SK-N-SH (cell line): ENCODE results near the gene RGMA.
"Not testable (repeated sequence)": the region's sequence is repeated elsewhere in the genome, so short reads cannot be mapped to it uniquely, and the experiment has no call there.

ENCODE experiments used
- CHD2 ChIP-seq: fragments of 150-350 bp; IDR thresholded peaks from 2 replicates; pipeline ENCODE4 v1.6.1; 2018; ENCODE audit warnings: low read length; ENCODE audit not compliant: partially characterized antibody
- CTCF ChIP-seq: fragments of 200-600 bp; sonication (generic); IDR thresholded peaks from 2 replicates; pipeline ENCODE4 v1.6.1; 2017; ENCODE audit warnings: antibody characterized with exemption, mild to moderate bottlenecking, moderate library complexity
- EP300 ChIP-seq, 2 experiments: IDR thresholded peaks; 2 replicates each; pipeline versions ENCODE4 v1.4.0 to v1.6.1; 2012; ENCODE audit warnings: borderline replicate concordance in 1 of 2, low read depth in 1 of 2, low read length in 1 of 2
- EZH2phosphoT487 ChIP-seq: fragments of 200-600 bp; sonication (generic); IDR thresholded peaks from 2 replicates; pipeline ENCODE4 v1.6.1; 2017; ENCODE audit warnings: low read depth, mixed run types, mild to moderate bottlenecking, antibody characterized with exemption, moderate library complexity, borderline replicate concordance
- FOXM1 ChIP-seq: IDR thresholded peaks from 2 replicates; pipeline ENCODE4 v1.4.0; 2012; ENCODE audit warnings: low read depth, mild to moderate bottlenecking
- JUND ChIP-seq: IDR thresholded peaks from 2 replicates; pipeline ENCODE4 v1.4.0; 2012
- MXI1 ChIP-seq: IDR thresholded peaks from 2 replicates; pipeline ENCODE4 v1.6.1; 2012; ENCODE audit warnings: mild to moderate bottlenecking, low read depth, low read length, improper control_type of control experiment
- POLR2AphosphoS5 ChIP-seq: IDR thresholded peaks from 2 replicates; pipeline ENCODE4 v1.6.1; 2012; ENCODE audit warnings: low read depth, low read length
- RAD21 ChIP-seq: IDR thresholded peaks from 2 replicates; pipeline ENCODE4 v1.6.1; 2012; ENCODE audit warnings: mild to moderate bottlenecking, low read length
- RFX5 ChIP-seq: IDR thresholded peaks from 2 replicates; pipeline ENCODE4 v1.6.1; 2012; ENCODE audit warnings: mild to moderate bottlenecking, improper control_type of control experiment, low read length
- TAF1 ChIP-seq: IDR thresholded peaks from 2 replicates; pipeline ENCODE4 v1.6.1; 2012; ENCODE audit warnings: low read depth, mild to moderate bottlenecking, low read length, moderate library complexity, borderline replicate concordance
- TCF12 ChIP-seq: IDR thresholded peaks from 2 replicates; pipeline ENCODE4 v1.4.0; 2012
- USF1 ChIP-seq: IDR thresholded peaks from 2 replicates; pipeline ENCODE4 v1.4.0; 2012; ENCODE audit warnings: low read depth, borderline replicate concordance
- TF ChIP-seq, protein P1 (sequence below): fragments of 150-350 bp; IDR thresholded peaks from 2 replicates; pipeline ENCODE4 v1.6.1; 2017; ENCODE audit warnings: antibody characterized with exemption, low read length, low read depth, borderline replicate concordance

GRCh38 chr15:93032515-93033206, 56.4 kb downstream of the RGMA start:
- TF ChIP-seq, protein P1, sequence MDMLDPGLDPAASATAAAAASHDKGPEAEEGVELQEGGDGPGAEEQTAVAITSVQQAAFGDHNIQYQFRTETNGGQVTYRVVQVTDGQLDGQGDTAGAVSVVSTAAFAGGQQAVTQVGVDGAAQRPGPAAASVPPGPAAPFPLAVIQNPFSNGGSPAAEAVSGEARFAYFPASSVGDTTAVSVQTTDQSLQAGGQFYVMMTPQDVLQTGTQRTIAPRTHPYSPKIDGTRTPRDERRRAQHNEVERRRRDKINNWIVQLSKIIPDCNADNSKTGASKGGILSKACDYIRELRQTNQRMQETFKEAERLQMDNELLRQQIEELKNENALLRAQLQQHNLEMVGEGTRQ, result not testable (repeated sequence)
- not testable (repeated sequence) for TF ChIP-seq TAF1; CTCF; EZH2phosphoT487; RAD21; CHD2; POLR2AphosphoS5; EP300 (IDR thresholded peaks at IDR 0.05; ENCODE audit: borderline replicate concordance in 1 of 2, low read depth in 1 of 2, low read length in 1 of 2); TCF12; USF1; JUND; FOXM1; MXI1; RFX5
